ENCODE data around the gene ISLR. TPM values are rescaled to one million over a fixed set of nuclear protein-coding genes. Genes with fewer than 3 reads are reported as not detected.

The ISLR gene
- polyA plus RNA-seq, 1 donor, result 24.8 TPM

DNA sequence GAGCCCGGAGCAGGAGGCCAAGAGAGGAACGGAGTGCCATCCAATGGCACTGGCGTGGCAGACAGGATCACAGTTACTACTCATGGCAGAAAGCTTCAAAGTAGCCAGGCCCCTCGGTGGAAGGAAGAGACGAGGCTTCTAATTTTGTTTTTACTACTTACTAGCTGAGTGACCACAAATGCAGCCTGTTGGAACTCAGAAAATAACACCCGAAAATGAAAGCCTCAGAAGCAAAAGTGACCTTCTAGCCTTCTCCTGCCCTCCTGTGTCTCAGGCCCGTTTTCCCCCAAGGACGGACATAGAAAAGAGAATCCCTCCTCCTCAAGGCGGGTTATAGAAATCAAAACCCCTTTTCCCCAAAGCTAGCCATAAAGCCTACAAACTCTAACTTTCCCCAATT lies 39.0 kb downstream of the ISLR start:
- 78% methylated on average over 3 of the region's 9 CpGs for WGBS (ENCODE audit: insufficient coverage, low lambda C conversion rate)

DNA sequence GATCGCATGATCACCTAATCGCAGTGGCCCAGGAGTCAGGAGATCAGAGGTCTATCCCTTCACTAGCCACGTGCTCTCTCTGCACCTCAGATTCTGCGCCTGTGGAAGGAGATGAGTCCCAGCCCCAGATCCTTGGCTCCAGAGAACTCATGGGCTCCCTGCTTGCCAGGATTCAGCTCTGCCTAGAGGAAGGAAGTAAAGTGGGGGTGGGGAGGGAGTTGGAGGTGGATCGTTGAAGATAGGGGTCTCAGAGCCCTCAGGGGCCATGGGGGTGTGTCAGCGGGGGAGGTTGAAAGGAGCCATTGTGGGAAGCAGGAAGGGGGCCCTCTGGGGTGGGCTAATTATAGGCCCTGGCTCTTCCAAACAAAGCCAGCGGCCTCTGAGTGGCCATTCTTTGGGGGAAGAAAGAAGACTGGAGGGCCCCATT lies 40.4 kb downstream of the ISLR start:
- WGBS (ENCODE audit: insufficient coverage, low lambda C conversion rate), result no CpG with 5 or more reads among the region's 7 CpGs
- no peaks in the 10 kb centered on the region for H3K36me3 ChIP-seq (ENCODE audit: control insufficient read depth, insufficient read depth, low read length)
- no peaks in the 10 kb centered on the region for H3K9me3 ChIP-seq (ENCODE audit: control insufficient read depth, low read depth, low read length)

More for the DNA sequence above, 39.0 kb downstream of the ISLR start:
- DNase-seq, result no peak
- no peaks in the 10 kb centered on the region for H3K36me3 ChIP-seq (ENCODE audit: control insufficient read depth, insufficient read depth, low read length)
- no peak overlapping the region for H3K4me3 ChIP-seq (ENCODE audit: low read length)
- H3K27ac ChIP-seq (ENCODE audit: low read length), result no peak overlapping the region
- no peaks in the 10 kb centered on the region for H3K27me3 ChIP-seq (ENCODE audit: control insufficient read depth, insufficient read depth, low read length)
- H3K9me3 ChIP-seq (ENCODE audit: control insufficient read depth, low read depth, low read length), result no peaks in the 10 kb centered on the region
- H3K4me1 ChIP-seq (ENCODE audit: control insufficient read depth, insufficient read depth, low read length), result peaks cover 15% of the 10 kb centered on the region

DNA sequence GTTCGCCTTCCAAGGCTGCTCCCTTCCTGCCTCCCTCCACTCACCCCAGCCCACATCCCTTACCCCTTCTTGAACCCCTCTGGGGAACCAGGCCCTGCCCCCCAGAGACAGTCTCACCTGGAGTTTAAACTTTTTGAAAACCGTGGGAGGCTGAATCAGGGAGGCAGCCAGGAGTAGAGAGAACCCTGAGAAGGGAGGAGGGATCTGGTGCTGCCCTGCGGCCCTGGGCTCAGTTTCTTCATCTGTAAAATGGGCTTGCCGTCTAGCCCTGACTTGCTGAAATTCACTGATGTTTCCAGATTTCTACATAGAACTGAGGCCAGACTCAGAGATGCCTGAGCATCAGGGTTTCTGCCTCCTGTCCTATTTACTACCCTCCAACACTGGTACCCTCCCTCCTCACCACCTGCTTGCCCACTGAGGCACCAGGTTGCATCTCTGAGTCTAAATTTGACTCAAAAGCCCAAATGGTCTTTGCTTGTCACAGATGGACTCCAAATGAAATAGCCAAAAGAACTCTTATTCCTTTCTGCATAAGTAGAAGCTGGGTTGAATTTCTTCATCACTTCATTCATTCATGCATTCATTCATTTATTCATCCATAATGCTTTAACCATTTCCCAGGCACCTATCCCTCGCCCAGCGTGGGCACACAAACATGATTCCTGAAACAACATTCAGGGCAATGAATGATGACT lies 41.0 kb downstream of the ISLR start:
- no peak overlapping the region for H3K4me3 ChIP-seq (ENCODE audit: low read length)
- DNase-seq, result no peak

More for the DNA sequence above, 40.4 kb downstream of the ISLR start:
- H3K4me1 ChIP-seq (ENCODE audit: control insufficient read depth, insufficient read depth, low read length), result peaks cover 10% of the 10 kb centered on the region
- H3K27ac ChIP-seq (ENCODE audit: low read length), result no peak overlapping the region
- no peak for DNase-seq
- no peaks in the 10 kb centered on the region for H3K27me3 ChIP-seq (ENCODE audit: control insufficient read depth, insufficient read depth, low read length)
- H3K4me3 ChIP-seq (ENCODE audit: low read length), result no peak overlapping the region

DNA sequence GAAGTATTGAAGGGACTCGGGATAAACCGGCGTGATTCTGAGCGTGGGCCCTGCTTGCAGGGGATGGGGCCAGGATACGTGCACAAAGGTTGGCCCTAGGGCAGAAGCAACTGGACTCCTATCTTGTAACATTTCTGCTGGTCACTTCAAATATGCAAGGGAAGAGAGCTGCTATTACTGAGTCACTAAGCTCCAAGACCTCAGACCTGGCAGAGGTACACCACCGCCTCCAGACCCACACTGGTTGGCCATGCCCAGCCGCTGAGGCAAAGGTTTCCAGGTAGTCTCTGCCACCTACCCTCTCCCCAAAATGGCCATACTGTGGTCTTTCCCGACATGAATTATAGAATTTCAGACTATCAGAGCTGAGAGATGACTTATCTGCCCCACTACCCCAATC lies 42.4 kb downstream of the ISLR start:
- H3K4me3 ChIP-seq (ENCODE audit: low read length), result no peak overlapping the region
- no peaks in the 10 kb centered on the region for H3K36me3 ChIP-seq (ENCODE audit: control insufficient read depth, insufficient read depth, low read length)
- H3K9me3 ChIP-seq (ENCODE audit: control insufficient read depth, low read depth, low read length), result no peaks in the 10 kb centered on the region
- no peak overlapping the region for H3K27ac ChIP-seq (ENCODE audit: low read length)
- no peaks in the 10 kb centered on the region for H3K4me1 ChIP-seq (ENCODE audit: control insufficient read depth, insufficient read depth, low read length)
- peaks cover 11% of the 10 kb centered on the region for H3K27me3 ChIP-seq (ENCODE audit: control insufficient read depth, insufficient read depth, low read length)
- no CpG with 5 or more reads among the region's 8 CpGs for WGBS (ENCODE audit: insufficient coverage, low lambda C conversion rate)
- DNase-seq, result no peak

More for the DNA sequence above, 41.0 kb downstream of the ISLR start:
- no peaks in the 10 kb centered on the region for H3K27me3 ChIP-seq (ENCODE audit: control insufficient read depth, insufficient read depth, low read length)
- no CpG with 5 or more reads among the region's 6 CpGs for WGBS (ENCODE audit: insufficient coverage, low lambda C conversion rate)
- no peaks in the 10 kb centered on the region for H3K36me3 ChIP-seq (ENCODE audit: control insufficient read depth, insufficient read depth, low read length)
- H3K4me1 ChIP-seq (ENCODE audit: control insufficient read depth, insufficient read depth, low read length), result peaks cover 4% of the 10 kb centered on the region
- no peaks in the 10 kb centered on the region for H3K9me3 ChIP-seq (ENCODE audit: control insufficient read depth, low read depth, low read length)
- no peak overlapping the region for H3K27ac ChIP-seq (ENCODE audit: low read length)

DNA sequence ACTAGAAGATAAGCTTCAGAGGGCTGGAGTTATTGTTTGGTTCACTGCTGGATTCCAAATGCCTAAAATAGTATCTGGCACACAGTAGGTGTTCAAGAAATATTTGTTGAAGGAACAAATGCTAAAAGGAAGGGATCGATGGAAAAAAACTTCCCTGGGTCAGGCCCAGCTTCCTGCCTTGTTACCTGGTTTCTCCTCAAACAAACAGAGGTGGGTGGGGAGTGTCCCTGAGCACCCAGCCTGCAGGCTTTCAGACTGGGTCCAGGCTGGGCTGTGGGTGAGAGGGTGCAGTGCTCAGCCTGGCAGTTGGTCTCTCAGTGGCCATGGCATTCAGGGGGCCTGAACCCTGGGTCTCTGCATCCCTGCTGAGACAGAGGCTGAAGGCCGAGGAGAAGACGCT lies 43.4 kb downstream of the ISLR start:
- no peaks in the 10 kb centered on the region for H3K36me3 ChIP-seq (ENCODE audit: control insufficient read depth, insufficient read depth, low read length)
- no peaks in the 10 kb centered on the region for H3K9me3 ChIP-seq (ENCODE audit: control insufficient read depth, low read depth, low read length)
- no peak overlapping the region for H3K4me3 ChIP-seq (ENCODE audit: low read length)
- H3K4me1 ChIP-seq (ENCODE audit: control insufficient read depth, insufficient read depth, low read length), result no peaks in the 10 kb centered on the region
- WGBS (ENCODE audit: insufficient coverage, low lambda C conversion rate), result no CpG with 5 or more reads among the region's 3 CpGs
- peaks cover 18% of the 10 kb centered on the region for H3K27me3 ChIP-seq (ENCODE audit: control insufficient read depth, insufficient read depth, low read length)
- no peak for DNase-seq
- H3K27ac ChIP-seq (ENCODE audit: low read length), result no peak overlapping the region

GRCh38 chr15:74217907-74218885 lies 44.7 kb downstream of the ISLR start:
- WGBS (ENCODE audit: insufficient coverage, low lambda C conversion rate), result no CpG with 5 or more reads among the region's 16 CpGs
- DNase-seq, result no peak
- no peaks in the 10 kb centered on the region for H3K9me3 ChIP-seq (ENCODE audit: control insufficient read depth, low read depth, low read length)
- peaks cover 3% of the 10 kb centered on the region for H3K4me1 ChIP-seq (ENCODE audit: control insufficient read depth, insufficient read depth, low read length)
- no peak overlapping the region for H3K27ac ChIP-seq (ENCODE audit: low read length)
- H3K27me3 ChIP-seq (ENCODE audit: control insufficient read depth, insufficient read depth, low read length), result peaks cover 25% of the 10 kb centered on the region
- no peaks in the 10 kb centered on the region for H3K36me3 ChIP-seq (ENCODE audit: control insufficient read depth, insufficient read depth, low read length)
- no peak overlapping the region for H3K4me3 ChIP-seq (ENCODE audit: low read length)

GRCh38 chr15:74220475-74221248 lies 47.2 kb downstream of the ISLR start:
- H3K9me3 ChIP-seq (ENCODE audit: control insufficient read depth, low read depth, low read length), result no peaks in the 10 kb centered on the region
- no peak for DNase-seq
- no peaks in the 10 kb centered on the region for H3K36me3 ChIP-seq (ENCODE audit: control insufficient read depth, insufficient read depth, low read length)
- no peak overlapping the region for H3K27ac ChIP-seq (ENCODE audit: low read length)
- peaks cover 32% of the 10 kb centered on the region for H3K27me3 ChIP-seq (ENCODE audit: control insufficient read depth, insufficient read depth, low read length)
- no peak overlapping the region for H3K4me3 ChIP-seq (ENCODE audit: low read length)
- H3K4me1 ChIP-seq (ENCODE audit: control insufficient read depth, insufficient read depth, low read length), result peaks cover 3% of the 10 kb centered on the region
- WGBS (ENCODE audit: insufficient coverage, low lambda C conversion rate), result no CpG with 5 or more reads among the region's 11 CpGs

DNA sequence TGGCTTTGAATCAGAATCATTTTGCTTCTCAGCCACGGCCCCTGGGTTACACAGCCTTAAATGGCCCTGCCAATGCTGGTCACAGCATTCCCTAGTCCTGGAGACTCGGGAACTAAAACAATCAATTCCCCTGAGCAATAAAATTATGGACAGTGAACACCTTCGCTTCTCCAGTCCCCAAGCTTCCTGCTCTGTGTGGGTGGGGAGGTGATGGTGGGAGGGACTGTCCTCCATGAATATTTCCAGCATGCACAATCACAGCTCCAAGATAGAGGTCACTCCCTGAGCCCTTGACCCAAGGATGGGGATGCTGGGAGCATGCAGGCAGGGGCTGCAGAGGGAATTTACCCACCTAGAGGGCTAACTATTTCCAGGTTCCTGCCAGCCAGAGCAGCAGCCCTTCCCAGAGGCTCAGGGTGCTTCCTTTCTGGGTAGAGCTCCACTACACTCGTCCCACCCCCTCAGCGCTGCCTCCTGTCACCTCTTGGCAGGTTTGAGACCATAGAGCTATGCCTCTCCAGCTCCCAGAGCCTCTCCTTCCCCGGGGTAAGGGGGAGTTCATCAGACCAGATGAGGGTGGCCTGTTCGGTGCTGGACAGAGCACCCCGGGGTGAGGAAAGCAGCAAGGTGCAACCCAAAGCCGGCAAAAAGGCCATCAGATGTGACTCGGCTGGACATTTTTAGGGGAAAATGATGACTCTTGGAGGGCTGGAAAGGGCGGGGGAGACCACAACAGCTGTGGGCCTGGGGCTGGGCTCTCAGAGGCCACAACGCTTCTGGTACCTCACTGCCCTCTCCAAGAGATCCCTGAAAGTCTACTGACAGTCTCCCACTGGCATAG lies 48.1 kb downstream of the ISLR start:
- H3K36me3 ChIP-seq (ENCODE audit: control insufficient read depth, insufficient read depth, low read length), result no peaks in the 10 kb centered on the region
- no peak overlapping the region for H3K27ac ChIP-seq (ENCODE audit: low read length)
- no peaks in the 10 kb centered on the region for H3K9me3 ChIP-seq (ENCODE audit: control insufficient read depth, low read depth, low read length)
- WGBS (ENCODE audit: insufficient coverage, low lambda C conversion rate), result no CpG with 5 or more reads among the region's 12 CpGs
- H3K4me1 ChIP-seq (ENCODE audit: control insufficient read depth, insufficient read depth, low read length), result peaks cover 3% of the 10 kb centered on the region
- peaks cover 32% of the 10 kb centered on the region for H3K27me3 ChIP-seq (ENCODE audit: control insufficient read depth, insufficient read depth, low read length)
- DNase-seq, result no peak
- no peak overlapping the region for H3K4me3 ChIP-seq (ENCODE audit: low read length)

- no peak overlapping the region for H3K4me3 ChIP-seq (ENCODE audit: low read length)
- peaks cover 3% of the 10 kb centered on the region for H3K4me1 ChIP-seq (ENCODE audit: control insufficient read depth, insufficient read depth, low read length)
- DNase-seq, result peak in 1 of 2 donors; percentile 67
- no peaks in the 10 kb centered on the region for H3K9me3 ChIP-seq (ENCODE audit: control insufficient read depth, low read depth, low read length)
- H3K27ac ChIP-seq (ENCODE audit: low read length), result no peak overlapping the region
- no peaks in the 10 kb centered on the region for H3K36me3 ChIP-seq (ENCODE audit: control insufficient read depth, insufficient read depth, low read length)
- peaks cover 33% of the 10 kb centered on the region for H3K27me3 ChIP-seq (ENCODE audit: control insufficient read depth, insufficient read depth, low read length)
- 0% methylated on average over 2 of the region's 25 CpGs for WGBS (ENCODE audit: insufficient coverage, low lambda C conversion rate)
Observed at GRCh38 chr15:74222240-74223119, 49.0 kb downstream of the ISLR start.

Data from large intestine (tissue), 3 donors.